ENCODE results near the gene FGF12.
A peak's percentile ranks its signal among the peaks of the same experiment; 100 is the strongest.
"Not testable (repeated sequence)": the region's sequence is repeated elsewhere in the genome, so short reads cannot be mapped to it uniquely, and the experiment has no call there.

The FGF12 gene

GRCh38 chr3:192747145-192747544 lies 19.8 kb upstream of the FGF12 start:
- TF ChIP-seq, protein P1, sequence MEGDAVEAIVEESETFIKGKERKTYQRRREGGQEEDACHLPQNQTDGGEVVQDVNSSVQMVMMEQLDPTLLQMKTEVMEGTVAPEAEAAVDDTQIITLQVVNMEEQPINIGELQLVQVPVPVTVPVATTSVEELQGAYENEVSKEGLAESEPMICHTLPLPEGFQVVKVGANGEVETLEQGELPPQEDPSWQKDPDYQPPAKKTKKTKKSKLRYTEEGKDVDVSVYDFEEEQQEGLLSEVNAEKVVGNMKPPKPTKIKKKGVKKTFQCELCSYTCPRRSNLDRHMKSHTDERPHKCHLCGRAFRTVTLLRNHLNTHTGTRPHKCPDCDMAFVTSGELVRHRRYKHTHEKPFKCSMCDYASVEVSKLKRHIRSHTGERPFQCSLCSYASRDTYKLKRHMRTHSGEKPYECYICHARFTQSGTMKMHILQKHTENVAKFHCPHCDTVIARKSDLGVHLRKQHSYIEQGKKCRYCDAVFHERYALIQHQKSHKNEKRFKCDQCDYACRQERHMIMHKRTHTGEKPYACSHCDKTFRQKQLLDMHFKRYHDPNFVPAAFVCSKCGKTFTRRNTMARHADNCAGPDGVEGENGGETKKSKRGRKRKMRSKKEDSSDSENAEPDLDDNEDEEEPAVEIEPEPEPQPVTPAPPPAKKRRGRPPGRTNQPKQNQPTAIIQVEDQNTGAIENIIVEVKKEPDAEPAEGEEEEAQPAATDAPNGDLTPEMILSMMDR (IDR thresholded peaks at IDR 0.05; ENCODE audit: insufficient read depth, missing control alignments): no peak

DNA sequence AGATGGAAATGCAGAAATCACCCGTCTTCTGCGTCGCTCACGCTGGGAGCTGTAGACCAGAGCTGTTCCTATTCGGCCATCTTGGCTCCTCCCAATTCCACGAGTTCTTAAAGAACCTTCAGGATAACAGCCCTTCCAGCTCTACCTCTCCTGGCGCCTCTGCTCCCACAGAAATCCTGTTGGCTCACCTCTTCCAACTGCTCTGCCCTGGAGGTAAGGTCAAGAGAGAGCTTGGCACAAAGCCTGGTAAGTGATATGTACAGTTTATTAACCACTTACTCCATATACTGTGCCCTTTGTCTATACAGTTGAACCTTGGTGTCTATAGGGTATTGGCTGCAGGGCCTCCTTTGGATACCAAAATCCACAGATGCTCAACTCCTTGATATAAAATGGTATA lies 17.8 kb upstream of the FGF12 start:
- FAIRE-seq (no peak), DNase-seq (ENCODE audit: insufficient read length, low spot score) (no peak)
- TF ChIP-seq, protein P1 (IDR thresholded peaks at IDR 0.05; ENCODE audit: insufficient read depth, missing control alignments): no peak

More at GRCh38 chr3:192747145-192747544, 19.8 kb upstream of the FGF12 start:
- DNase-seq (ENCODE audit: insufficient read length, low spot score): no peak
- FAIRE-seq: no peak

DNA sequence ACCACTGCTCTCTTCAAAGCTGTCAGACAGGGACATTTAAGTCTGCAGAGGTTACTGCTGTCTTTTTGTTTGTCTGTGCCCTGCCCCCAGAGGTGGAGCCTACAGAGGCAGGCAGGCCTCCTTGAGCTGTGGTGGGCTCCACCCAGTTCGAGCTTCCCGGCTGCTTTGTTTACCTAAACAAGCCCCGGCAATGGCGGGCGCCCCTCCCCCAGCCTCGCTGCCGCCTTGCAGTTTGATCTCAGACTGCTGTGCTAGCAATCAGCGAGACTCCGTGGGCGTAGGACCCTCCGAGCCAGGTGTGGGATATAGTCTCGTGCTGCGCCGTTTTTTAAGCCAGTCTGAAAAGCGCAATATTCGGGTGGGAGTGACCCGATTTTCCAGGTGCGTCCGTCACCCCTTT lies 17.3 kb upstream of the FGF12 start:
- not testable (repeated sequence) for FAIRE-seq; DNase-seq (ENCODE audit: insufficient read length, low spot score)

DNA sequence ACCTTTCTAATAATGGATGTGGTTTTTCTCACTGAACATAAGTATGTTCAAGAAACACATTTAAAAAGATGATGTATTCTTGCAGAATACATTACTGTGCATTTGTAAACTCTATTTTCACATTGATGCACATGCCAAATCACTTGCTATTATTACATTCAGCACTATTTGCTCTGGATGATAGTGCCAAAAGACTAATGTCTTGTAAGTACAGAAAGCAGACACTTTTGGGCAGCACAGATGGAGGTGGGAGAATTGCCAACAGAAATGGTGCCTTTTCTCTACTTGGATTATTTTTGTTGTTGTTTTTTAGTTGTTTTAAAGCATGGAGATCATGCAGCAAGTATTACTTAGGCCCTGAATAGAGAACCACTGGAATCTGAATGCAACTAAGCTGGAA lies 10.2 kb upstream of the FGF12 start:
- FAIRE-seq (no peak), DNase-seq (ENCODE audit: insufficient read length, low spot score) (no peak)
- TF ChIP-seq, protein P1 (IDR thresholded peaks at IDR 0.05; ENCODE audit: insufficient read depth, missing control alignments): no peak

GRCh38 chr3:192731233-192731632 lies 3.9 kb upstream of the FGF12 start:
- FAIRE-seq (no peak), DNase-seq (ENCODE audit: insufficient read length, low spot score) (no peak)
- TF ChIP-seq, protein P1 (IDR thresholded peaks at IDR 0.05; ENCODE audit: insufficient read depth, missing control alignments): no peak

GRCh38 chr3:192726385-192726784 lies 956 bp downstream of the FGF12 start:
- TF ChIP-seq, protein P1 (IDR thresholded peaks at IDR 0.05; ENCODE audit: insufficient read depth, missing control alignments): no peak
- peak; percentile 61 for FAIRE-seq
- no peak for DNase-seq (ENCODE audit: insufficient read length, low spot score)

DNA sequence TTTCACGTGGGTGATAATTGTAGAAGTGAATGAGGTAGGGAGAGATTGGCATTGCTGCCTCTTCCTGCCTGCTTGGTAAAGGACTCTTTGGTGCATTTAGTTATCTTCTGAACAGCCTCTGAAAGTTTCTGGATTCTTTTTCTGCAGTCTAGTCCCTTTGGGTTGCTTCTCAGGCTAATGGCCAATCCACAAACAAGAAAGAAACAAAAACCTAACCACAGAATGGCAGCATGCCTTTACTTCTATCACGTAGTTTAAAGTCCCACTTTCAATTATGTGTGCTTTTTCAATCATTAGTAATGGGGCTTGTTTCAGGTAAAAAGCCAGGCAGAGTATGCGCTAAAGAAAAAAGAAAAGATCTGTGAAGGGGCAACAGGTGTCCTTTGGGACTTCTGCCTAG lies 7.4 kb downstream of the FGF12 start:
- FAIRE-seq: no peak
- TF ChIP-seq, protein P1 (IDR thresholded peaks at IDR 0.05; ENCODE audit: insufficient read depth, missing control alignments): no peak

DNA sequence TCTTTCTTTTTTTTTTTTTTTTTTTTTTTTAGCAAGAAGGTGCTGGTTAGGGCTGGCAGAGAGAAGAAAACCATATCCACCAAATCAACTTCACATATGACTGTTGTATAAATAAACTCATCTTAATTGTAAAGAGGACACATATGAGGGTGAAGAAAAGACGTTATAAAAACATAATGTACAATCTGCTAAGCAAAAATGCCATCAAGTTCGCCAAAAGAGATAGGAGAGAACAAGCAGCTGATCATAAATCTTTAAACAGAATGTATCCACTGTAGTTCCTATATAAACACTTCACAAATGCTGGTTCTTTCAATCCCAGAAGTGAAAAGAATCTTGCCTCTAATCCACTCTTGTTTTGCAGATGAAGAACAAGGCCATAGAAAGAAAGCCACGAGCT lies 9.2 kb downstream of the FGF12 start:
- DNase-seq (ENCODE audit: insufficient read length, low spot score) (no peak), FAIRE-seq (no peak)
- TF ChIP-seq, protein P1 (IDR thresholded peaks at IDR 0.05; ENCODE audit: insufficient read depth, missing control alignments): no peak

More for the DNA sequence above, 7.4 kb downstream of the FGF12 start:
- DNase-seq (ENCODE audit: insufficient read length, low spot score): no peak
